Activated CD8-positive, alpha-beta T cell treated with anti-CD3 and anti-CD28 coated beads, Interleukin-2, amount 10 ng/mL, durations not matched to agents 7 days and 5 days (primary cell): ENCODE results near the gene FAM131A. TPM values are rescaled to one million over a fixed set of nuclear protein-coding genes. Genes with fewer than 3 reads are reported as not detected.
A peak's percentile ranks its signal among the peaks of the same experiment; 100 is the strongest.

Experiments
- ATAC-seq: fragments of 150-1000 bp; cut with Tn5 transposase; one replicate; pipeline ENCODE4 v1.10.0; 2021; ENCODE audit warnings: moderate library complexity
- CTCF ChIA-PET: fragments of 350-600 bp; sonication (Branson Sonifier 250); formaldehyde crosslinking; loops from one replicate; lab custom pipeline; 2021; ENCODE audit warnings: antibody characterized with exemption; lab: Charles Lee
- POLR2A ChIA-PET: fragments of 350-600 bp; sonication (Branson Sonifier 250); formaldehyde crosslinking; loops from one replicate; lab custom pipeline; 2021; ENCODE audit warnings: antibody characterized with exemption; lab: Charles Lee
- DNase-seq: peaks from one replicate; pipeline ENCODE4 v3.0.0-alpha.2; 2020
- H3K27ac Mint-ChIP-seq: one replicate; pipeline ENCODE4 v1.8.0; 2021; ENCODE audit warnings: mild to moderate bottlenecking, mixed read lengths
- H3K27me3 Mint-ChIP-seq: one replicate; pipeline ENCODE4 v1.8.0; 2021; ENCODE audit warnings: low read depth, mixed read lengths
- H3K36me3 Mint-ChIP-seq: one replicate; pipeline ENCODE4 v1.8.0; 2021; ENCODE audit warnings: low read depth, mixed read lengths
- H3K4me1 Mint-ChIP-seq: one replicate; pipeline ENCODE4 v1.8.0; 2021; ENCODE audit warnings: low read depth, mixed read lengths
- H3K4me3 Mint-ChIP-seq: one replicate; pipeline ENCODE4 v1.8.0; 2021; ENCODE audit warnings: mild to moderate bottlenecking, mixed read lengths
- H3K9me3 Mint-ChIP-seq: one replicate; pipeline ENCODE4 v1.8.0; 2022; ENCODE audit warnings: mixed read lengths; ENCODE audit not compliant: insufficient read depth
- total RNA-seq, 2 experiments: library from RNA; stranded (reverse); gene quantifications; one replicate each; pipeline ENCODE4 v1.2.3, GENCODE V29; 2021

The FAM131A gene, protein sequence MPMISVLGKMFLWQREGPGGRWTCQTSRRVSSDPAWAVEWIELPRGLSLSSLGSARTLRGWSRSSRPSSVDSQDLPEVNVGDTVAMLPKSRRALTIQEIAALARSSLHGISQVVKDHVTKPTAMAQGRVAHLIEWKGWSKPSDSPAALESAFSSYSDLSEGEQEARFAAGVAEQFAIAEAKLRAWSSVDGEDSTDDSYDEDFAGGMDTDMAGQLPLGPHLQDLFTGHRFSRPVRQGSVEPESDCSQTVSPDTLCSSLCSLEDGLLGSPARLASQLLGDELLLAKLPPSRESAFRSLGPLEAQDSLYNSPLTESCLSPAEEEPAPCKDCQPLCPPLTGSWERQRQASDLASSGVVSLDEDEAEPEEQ
- total RNA-seq = 1 to 10 TPM; 3.1 to 3.2 TPM

DNA sequence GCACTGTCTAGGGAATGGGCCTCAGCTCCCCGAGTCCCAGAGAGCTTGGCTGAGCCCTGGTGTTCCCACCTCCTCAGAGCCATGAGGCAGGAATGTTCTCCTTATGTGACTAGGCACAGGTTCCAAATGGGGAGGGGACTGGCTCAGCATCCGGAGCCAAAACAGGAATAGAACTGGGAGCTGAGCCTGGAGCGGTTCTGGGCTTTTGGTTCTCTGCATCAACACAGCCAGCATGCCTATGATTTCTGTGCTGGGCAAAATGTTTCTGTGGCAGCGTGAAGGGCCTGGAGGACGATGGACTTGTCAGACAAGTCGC lies at the start of gene FAM131A:
TSS of gene FAM131A (plus strand) at position 202 of the 316 bp plus-strand sequence. CDS start at position 233, 31 bp downstream.
- H3K36me3 Mint-ChIP-seq = peaks cover 28% of the 10 kb centered on the region
- H3K9me3 Mint-ChIP-seq = no peaks in the 10 kb centered on the region
- ChIA-PET CTCF (interaction anchor here (1.1 to 1.5 kb wide), 3 partner anchors 8 to 34 kb away, joined by 3 to 4 read pairs (median 4); no protein-coding TSS in a partner anchor), POLR2A (interaction anchor here (0.8 to 1.6 kb wide), 2 partner anchors 10 to 22 kb away, joined by 3 to 6 read pairs; no protein-coding TSS in a partner anchor)
- peak within 1 kb of the TSS; percentile 77 for H3K4me3 Mint-ChIP-seq
- H3K27ac Mint-ChIP-seq = peak within 1 kb of the TSS; percentile 82
- ATAC-seq (no peak), DNase-seq (no peak)
- no peaks in the 10 kb centered on the region for H3K27me3 Mint-ChIP-seq
- peaks cover 49% of the 10 kb centered on the region for H3K4me1 Mint-ChIP-seq

DNA sequence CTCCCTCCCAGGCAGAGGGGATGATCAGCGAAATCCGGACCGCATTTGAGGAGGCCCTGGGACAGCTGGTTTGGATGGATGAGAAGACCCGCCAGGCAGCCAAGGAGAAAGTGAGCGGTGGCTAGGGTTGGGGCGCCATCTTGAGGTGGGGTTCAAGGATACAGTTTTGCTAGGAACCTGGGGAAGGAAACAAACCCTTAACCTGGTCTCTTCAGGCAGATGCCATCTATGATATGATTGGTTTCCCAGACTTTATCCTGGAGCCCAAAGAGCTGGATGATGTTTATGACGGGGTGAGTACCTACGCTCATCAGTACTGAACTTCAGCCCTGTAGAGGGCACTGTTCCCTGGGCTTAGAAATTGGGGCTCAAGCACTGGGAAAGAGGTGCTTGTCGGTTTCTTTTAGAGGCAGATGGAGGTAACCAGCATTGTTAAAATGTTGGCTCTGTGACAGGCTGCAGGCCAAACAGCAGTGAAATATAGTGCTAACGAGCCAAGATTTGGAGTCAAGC lies 47.9 kb upstream of the FAM131A start:
- ChIA-PET CTCF (interaction anchor here (1.0 to 4.1 kb wide), 9 partner anchors 27 to 405 kb away, joined by 3 to 33 read pairs (median 3); partner anchors contain the start of genes EEF1AKMT4 and PARL), POLR2A (no interaction called here)
- H3K9me3 Mint-ChIP-seq = no peaks in the 10 kb centered on the region
- ATAC-seq = peak; percentile 77
- H3K4me1 Mint-ChIP-seq = peaks cover 2% of the 10 kb centered on the region
- H3K36me3 Mint-ChIP-seq = no peaks in the 10 kb centered on the region
- H3K4me3 Mint-ChIP-seq = no peak overlapping the region
- peaks cover 8% of the 10 kb centered on the region for H3K27me3 Mint-ChIP-seq
- peak; percentile 77 for DNase-seq
- no peak overlapping the region for H3K27ac Mint-ChIP-seq

DNA sequence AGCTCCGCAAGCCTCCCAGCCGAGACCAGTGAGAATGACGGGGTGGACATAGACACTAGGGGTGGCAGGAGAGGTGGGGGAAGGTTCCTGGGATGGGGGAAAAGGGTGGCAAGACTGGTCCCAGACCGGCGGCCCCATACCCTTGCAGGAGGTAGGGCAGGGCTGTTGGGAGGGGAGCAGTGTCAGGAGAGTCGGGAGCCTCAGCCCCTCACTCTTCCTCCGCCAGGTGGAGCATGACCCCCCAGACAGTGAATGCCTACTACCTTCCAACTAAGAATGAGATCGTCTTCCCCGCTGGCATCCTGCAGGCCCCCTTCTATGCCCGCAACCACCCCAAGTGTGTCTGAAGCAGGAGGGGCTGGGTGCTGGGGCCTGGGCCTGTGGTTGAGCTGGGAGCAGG lies 47.1 kb upstream of the FAM131A start:
- ATAC-seq (no peak), DNase-seq (no peak)
- ChIA-PET POLR2A (no interaction called here), CTCF (interaction anchor here (1.2 to 4.1 kb wide), 3 partner anchors 28 to 63 kb away, joined by 3 to 33 read pairs (median 3); no protein-coding TSS in a partner anchor)
- Mint-ChIP-seq H3K4me3 (no peak overlapping the region), H3K27ac (no peak overlapping the region), H3K27me3 (peaks cover 14% of the 10 kb centered on the region), H3K9me3 (no peaks in the 10 kb centered on the region), H3K4me1 (peaks cover 2% of the 10 kb centered on the region), H3K36me3 (no peaks in the 10 kb centered on the region)

DNA sequence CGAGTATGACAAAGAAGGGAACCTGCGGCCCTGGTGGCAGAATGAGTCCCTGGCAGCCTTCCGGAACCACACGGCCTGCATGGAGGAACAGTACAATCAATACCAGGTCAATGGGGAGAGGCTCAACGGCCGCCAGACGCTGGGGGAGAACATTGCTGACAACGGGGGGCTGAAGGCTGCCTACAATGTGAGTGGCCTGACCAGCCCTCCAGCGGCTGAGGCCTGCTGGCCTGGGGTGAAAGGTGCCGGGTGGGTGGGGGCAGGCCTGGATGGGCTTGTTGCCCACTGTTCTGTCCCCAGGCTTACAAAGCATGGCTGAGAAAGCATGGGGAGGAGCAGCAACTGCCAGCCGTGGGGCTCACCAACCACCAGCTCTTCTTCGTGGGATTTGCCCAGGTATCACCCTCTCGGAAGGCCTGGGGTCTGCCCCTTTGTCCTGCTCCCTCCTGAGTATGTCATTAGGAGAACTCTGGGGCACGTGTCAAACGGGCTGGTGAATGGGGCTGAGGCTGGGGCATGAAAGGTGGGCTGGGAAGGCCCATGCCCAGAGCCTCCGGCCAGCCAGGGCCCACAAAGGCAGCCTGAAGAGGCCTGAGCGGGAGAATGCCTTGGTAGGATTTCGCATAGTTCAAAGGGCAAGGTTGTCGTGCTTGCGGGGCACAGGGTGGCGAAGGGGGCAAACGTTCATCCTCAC lies 46.2 kb upstream of the FAM131A start:
- DNase-seq (no peak), ATAC-seq (no peak)
- Mint-ChIP-seq H3K9me3 (no peaks in the 10 kb centered on the region), H3K27ac (no peak overlapping the region), H3K4me3 (no peak overlapping the region), H3K27me3 (peaks cover 11% of the 10 kb centered on the region), H3K36me3 (no peaks in the 10 kb centered on the region), H3K4me1 (peaks cover 2% of the 10 kb centered on the region)
- CTCF ChIA-PET = interaction anchor here (1.3 to 4.1 kb wide), 3 partner anchors 38 to 64 kb away, joined by 3 to 33 read pairs (median 3); no protein-coding TSS in a partner anchor
- POLR2A ChIA-PET = no interaction called here

DNA sequence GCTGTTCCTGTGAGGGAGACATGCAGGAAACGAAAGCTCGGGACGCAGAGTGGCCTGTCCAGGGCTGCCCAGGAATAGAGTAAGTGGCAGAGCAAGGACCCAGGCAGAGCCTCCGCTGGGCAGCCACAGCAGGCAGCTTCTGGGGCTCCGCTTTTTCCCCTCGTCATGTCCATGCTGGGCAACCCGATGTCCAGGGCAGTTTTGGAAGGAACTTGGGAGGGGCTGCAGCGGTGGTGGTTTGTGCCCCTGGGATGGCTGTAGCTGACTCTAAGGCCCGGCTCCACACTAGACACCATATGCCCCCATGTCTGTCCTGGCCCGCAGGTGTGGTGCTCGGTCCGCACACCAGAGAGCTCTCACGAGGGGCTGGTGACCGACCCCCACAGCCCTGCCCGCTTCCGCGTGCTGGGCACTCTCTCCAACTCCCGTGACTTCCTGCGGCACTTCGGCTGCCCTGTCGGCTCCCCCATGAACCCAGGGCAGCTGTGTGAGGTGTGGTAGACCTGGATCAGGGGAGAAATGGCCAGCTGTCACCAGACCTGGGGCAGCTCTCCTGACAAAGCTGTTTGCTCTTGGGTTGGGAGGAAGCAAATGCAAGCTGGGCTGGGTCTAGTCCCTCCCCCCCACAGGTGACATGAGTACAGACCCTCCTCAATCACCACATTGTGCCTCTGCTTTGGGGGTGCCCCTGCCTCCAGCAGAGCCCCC lies 45.5 kb upstream of the FAM131A start:
- ATAC-seq (no peak), DNase-seq (no peak)
- ChIA-PET POLR2A (no interaction called here), CTCF (interaction anchor here (1.3 to 4.1 kb wide), 2 partner anchors 39 to 65 kb away, joined by 3 to 33 read pairs; no protein-coding TSS in a partner anchor)
- Mint-ChIP-seq H3K9me3 (no peaks in the 10 kb centered on the region), H3K4me1 (peaks cover 2% of the 10 kb centered on the region), H3K4me3 (no peak overlapping the region), H3K27ac (no peak overlapping the region), H3K36me3 (no peaks in the 10 kb centered on the region), H3K27me3 (peaks cover 10% of the 10 kb centered on the region)

DNA sequence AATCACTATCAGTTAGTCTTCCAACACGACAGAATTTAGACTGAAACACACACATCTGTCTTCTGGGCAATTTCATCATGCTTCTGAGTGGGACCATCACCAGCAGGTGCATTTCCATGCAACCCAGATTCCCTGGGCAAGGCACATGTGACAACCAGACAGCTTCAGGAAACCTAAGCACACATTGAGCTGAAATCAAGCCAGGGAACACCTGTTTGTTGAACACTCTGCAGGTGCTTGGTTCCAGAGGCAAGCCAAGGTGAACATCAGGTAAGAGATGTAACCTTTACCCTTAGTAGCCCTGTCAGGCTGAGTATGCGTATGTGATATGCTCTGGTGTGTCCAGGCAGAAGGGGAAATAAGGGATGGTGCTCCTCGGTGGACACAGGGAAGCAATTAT lies 41.6 kb upstream of the FAM131A start:
- no peak overlapping the region for H3K27ac Mint-ChIP-seq
- ChIA-PET CTCF (interaction anchor here (1.4 to 3.6 kb wide), 2 partner anchors 68 to 411 kb away, joined by 3 to 11 read pairs; partner anchors contain the start of gene PARL), POLR2A (no interaction called here)
- peaks cover 11% of the 10 kb centered on the region for H3K27me3 Mint-ChIP-seq
- H3K4me1 Mint-ChIP-seq = peaks cover 21% of the 10 kb centered on the region
- H3K9me3 Mint-ChIP-seq = no peaks in the 10 kb centered on the region
- H3K4me3 Mint-ChIP-seq = no peak overlapping the region
- no peak for ATAC-seq
- DNase-seq = no peak
- H3K36me3 Mint-ChIP-seq = peaks cover 12% of the 10 kb centered on the region

DNA sequence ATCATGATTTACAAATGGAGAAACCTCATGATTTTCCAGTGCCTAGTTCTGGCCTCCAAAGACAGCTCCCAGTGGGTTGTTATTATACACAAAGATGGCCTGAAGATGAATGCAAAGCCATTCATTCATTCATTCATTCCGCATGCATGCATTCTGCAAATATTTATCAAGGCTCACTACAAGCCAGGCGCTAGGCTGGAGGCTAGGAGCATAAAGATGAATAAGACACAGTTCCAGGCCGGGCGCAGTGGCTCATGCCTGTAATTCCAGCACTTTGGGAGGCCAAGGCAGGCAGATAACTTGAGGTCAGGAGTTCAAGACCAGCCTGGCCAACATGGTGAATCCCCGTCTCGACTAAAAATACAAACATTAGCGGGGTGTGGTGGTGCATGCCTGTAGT lies 40.8 kb upstream of the FAM131A start:
- no peaks in the 10 kb centered on the region for H3K9me3 Mint-ChIP-seq
- H3K27ac Mint-ChIP-seq = no peak overlapping the region
- no peak for ATAC-seq
- H3K36me3 Mint-ChIP-seq = peaks cover 17% of the 10 kb centered on the region
- POLR2A ChIA-PET = no interaction called here
- peaks cover 11% of the 10 kb centered on the region for H3K27me3 Mint-ChIP-seq
- H3K4me3 Mint-ChIP-seq = no peak overlapping the region
- CTCF ChIA-PET = no interaction called here
- DNase-seq = no peak
- H3K4me1 Mint-ChIP-seq = peaks cover 25% of the 10 kb centered on the region

DNA sequence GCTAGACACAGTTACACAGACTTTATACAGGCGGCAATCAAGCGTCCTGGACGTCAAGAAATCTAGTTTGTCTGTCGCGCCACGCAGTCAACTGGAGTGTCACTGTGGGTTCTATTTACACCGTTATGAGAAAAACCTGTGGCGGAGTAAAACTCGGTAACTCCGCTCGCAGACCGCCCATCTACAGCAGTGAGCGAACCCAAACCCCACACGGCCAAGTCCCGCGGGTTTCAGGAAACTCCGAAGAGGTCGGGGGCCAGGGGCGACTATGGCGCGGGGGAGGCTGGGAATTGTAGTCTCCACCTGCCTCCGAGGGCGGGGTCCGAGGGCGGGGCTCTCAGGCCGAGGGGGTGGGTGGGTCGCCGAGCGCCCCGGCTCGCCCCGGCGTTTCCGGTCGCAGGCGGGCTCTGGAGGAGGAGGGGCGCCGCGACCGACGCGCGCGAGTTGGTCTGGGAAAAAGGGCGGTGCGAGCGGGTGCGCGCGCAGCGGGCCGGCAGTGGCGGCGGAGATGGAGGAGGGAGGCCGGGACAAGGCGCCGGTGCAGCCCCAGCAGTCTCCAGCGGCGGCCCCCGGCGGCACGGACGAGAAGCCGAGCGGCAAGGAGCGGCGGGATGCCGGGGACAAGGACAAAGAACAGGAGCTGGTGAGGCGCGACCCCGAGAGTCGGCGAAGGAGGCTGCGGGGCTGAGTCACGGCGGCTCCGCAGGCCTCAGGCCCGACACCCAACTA lies 38.5 kb upstream of the FAM131A start, which contains the start of gene PSMD2:
TSS of gene PSMD2 (plus strand) at position 483 of the 729 bp plus-strand sequence. CDS start at position 509, 26 bp downstream.
- Mint-ChIP-seq H3K9me3 (no peaks in the 10 kb centered on the region), H3K36me3 (peaks cover 39% of the 10 kb centered on the region), H3K4me3 (peak within 1 kb of the TSS; percentile 95), H3K4me1 (peaks cover 27% of the 10 kb centered on the region), H3K27ac (peak within 1 kb of the TSS; percentile 87), H3K27me3 (peaks cover 9% of the 10 kb centered on the region)
- ChIA-PET CTCF (no interaction called here), POLR2A (interaction anchor here (0.9 to 1.1 kb wide), 2 partner anchors 17 to 318 kb away, joined by 3 read pairs; no protein-coding TSS in a partner anchor)
- DNase-seq (peak; percentile 99), ATAC-seq (peak; percentile 97)

DNA sequence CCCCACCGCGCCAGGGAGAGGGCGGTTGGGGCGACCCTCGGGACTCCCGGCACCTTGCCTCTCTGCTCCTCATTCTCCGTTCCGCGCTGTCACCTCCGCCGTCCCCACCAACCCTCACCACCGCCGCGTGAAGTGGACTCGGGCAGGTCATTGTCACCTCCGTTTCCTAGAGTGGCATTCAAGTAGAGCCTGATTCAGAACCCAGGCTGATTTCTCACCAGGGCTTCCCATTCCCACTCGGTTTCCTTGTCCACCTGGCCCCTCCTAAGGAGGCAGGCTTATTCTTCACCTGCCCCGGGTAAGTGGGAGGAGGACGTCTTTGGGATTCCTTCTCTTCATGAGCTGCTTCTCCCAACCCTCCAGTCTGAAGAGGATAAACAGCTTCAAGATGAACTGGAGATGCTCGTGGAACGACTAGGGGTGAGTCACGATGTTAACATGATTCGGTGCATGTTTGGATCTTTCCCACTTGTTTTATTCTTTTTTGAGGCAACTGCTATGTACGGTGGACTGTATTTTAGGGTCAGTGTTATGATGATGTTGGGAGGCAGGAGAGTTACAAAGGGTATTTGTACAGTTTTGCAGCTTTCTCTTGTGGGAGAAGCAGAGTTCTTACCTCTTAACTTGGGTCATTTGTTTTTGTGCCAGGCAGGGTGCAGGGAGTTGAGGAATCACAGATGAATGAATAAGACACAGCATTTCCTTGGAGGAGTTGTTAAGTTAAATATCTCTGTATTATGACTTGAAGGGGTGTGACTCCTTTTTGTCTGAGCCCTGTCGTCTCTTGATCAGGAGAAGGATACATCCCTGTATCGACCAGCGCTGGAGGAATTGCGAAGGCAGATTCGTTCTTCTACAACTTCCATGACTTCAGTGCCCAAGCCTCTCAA lies 37.7 kb upstream of the FAM131A start:
- H3K4me3 Mint-ChIP-seq = peak overlapping the region; percentile 95
- H3K9me3 Mint-ChIP-seq = no peaks in the 10 kb centered on the region
- POLR2A ChIA-PET = interaction anchor here (0.9 to 1.1 kb wide), 2 partner anchors 16 to 319 kb away, joined by 3 read pairs; no protein-coding TSS in a partner anchor
- H3K27ac Mint-ChIP-seq = peak overlapping the region; percentile 87
- ATAC-seq (no peak), DNase-seq (no peak)
- H3K27me3 Mint-ChIP-seq = peaks cover 7% of the 10 kb centered on the region
- H3K36me3 Mint-ChIP-seq = peaks cover 46% of the 10 kb centered on the region
- CTCF ChIA-PET = interaction anchor here (1.6 kb wide), 1 partner anchor 16 kb away, joined by 4 read pairs; no protein-coding TSS in a partner anchor
- peaks cover 27% of the 10 kb centered on the region for H3K4me1 Mint-ChIP-seq

DNA sequence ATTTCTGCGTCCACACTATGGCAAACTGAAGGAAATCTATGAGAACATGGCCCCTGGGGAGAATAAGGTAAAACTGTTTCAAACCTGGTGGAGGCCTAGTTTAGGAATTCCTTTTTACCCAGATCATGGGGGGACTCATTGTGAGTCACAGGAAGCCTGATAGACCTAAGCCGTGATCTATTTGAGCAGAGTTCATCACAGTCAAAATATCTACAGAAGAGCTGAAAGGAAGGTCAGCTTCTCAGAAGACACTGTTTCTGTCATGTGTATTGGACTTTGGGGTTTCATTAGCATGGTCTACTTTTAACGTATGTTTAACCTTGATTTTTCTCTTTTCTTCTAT lies 37.1 kb upstream of the FAM131A start:
- Mint-ChIP-seq H3K9me3 (no peaks in the 10 kb centered on the region), H3K27me3 (peaks cover 3% of the 10 kb centered on the region), H3K36me3 (peaks cover 49% of the 10 kb centered on the region), H3K4me3 (peak overlapping the region; percentile 95), H3K27ac (no peak overlapping the region), H3K4me1 (peaks cover 27% of the 10 kb centered on the region)
- no peak for DNase-seq
- no peak for ATAC-seq
- ChIA-PET CTCF (interaction anchor here (1.6 kb wide), 1 partner anchor 16 kb away, joined by 4 read pairs; no protein-coding TSS in a partner anchor), POLR2A (interaction anchor here (1.2 kb wide), 1 partner anchor 15 kb away, joined by 6 read pairs; no protein-coding TSS in a partner anchor)
